Activated B cell treated with CpG ODN at 0.5 μM for 24 hours (primary cell): ENCODE results near the gene SPACA6. TPM values are rescaled to one million over a fixed set of nuclear protein-coding genes. Genes with fewer than 3 reads are reported as not detected.
A peak's percentile ranks its signal among the peaks of the same experiment; 100 is the strongest.
"Not testable (repeated sequence)": the region's sequence is repeated elsewhere in the genome, so short reads cannot be mapped to it uniquely, and the experiment has no call there.

Experiments used
- ATAC-seq: fragments of 200-7000 bp; cut with Tn5 transposase; one replicate; pipeline ENCODE4 v1.10.0; 2021; ENCODE audit warnings: low read depth, mild to moderate bottlenecking, moderate library complexity
- CTCF ChIA-PET: fragments of 350-600 bp; sonication (Branson Sonifier 250); formaldehyde crosslinking; loops from one replicate; lab custom pipeline; 2021; ENCODE audit warnings: antibody characterized with exemption; lab: Charles Lee
- POLR2A ChIA-PET: fragments of 350-600 bp; sonication (Branson Sonifier 250); formaldehyde crosslinking; loops from one replicate; lab custom pipeline; 2021; ENCODE audit warnings: antibody characterized with exemption; lab: Charles Lee
- DNase-seq: peaks from one replicate; pipeline ENCODE4 v3.0.0; 2022
- H3K27ac Mint-ChIP-seq: one replicate; pipeline ENCODE4 v1.8.0; 2020; ENCODE audit warnings: mixed read lengths
- H3K27me3 Mint-ChIP-seq: one replicate; pipeline ENCODE4 v1.8.0; 2021; ENCODE audit warnings: mixed read lengths
- H3K36me3 Mint-ChIP-seq: one replicate; pipeline ENCODE4 v1.8.0; 2021; ENCODE audit warnings: low read depth, mixed read lengths
- H3K4me1 Mint-ChIP-seq: one replicate; pipeline ENCODE4 v1.8.0; 2021; ENCODE audit warnings: mixed read lengths
- H3K4me3 Mint-ChIP-seq: one replicate; pipeline ENCODE4 v1.8.0; 2020; ENCODE audit warnings: mild to moderate bottlenecking, mixed read lengths
- H3K9me3 Mint-ChIP-seq: one replicate; pipeline ENCODE4 v1.8.0; 2020; ENCODE audit warnings: mixed read lengths
- intact Hi-C: fragments of 100-400 bp; cut with micrococcal nuclease; formaldehyde crosslinking; loops from one replicate; pipeline ENCODE4 v1.15.1; 2024
- total RNA-seq: library from RNA; stranded (reverse); gene quantifications from 2 replicates; pipeline ENCODE4 v1.2.3, GENCODE V29; 2022
- TF ChIP-seq, protein P1 (sequence below): fragments of 200-600 bp; IDR thresholded peaks from one replicate; pipeline ENCODE4 v1.8.0; 2022; ENCODE audit warnings: antibody characterized with exemption, mild to moderate bottlenecking

The SPACA6 gene, protein sequence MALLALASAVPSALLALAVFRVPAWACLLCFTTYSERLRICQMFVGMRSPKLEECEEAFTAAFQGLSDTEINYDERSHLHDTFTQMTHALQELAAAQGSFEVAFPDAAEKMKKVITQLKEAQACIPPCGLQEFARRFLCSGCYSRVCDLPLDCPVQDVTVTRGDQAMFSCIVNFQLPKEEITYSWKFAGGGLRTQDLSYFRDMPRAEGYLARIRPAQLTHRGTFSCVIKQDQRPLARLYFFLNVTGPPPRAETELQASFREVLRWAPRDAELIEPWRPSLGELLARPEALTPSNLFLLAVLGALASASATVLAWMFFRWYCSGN
- 3.2 and 3.3 TPM in 2 replicates for total RNA-seq

DNA sequence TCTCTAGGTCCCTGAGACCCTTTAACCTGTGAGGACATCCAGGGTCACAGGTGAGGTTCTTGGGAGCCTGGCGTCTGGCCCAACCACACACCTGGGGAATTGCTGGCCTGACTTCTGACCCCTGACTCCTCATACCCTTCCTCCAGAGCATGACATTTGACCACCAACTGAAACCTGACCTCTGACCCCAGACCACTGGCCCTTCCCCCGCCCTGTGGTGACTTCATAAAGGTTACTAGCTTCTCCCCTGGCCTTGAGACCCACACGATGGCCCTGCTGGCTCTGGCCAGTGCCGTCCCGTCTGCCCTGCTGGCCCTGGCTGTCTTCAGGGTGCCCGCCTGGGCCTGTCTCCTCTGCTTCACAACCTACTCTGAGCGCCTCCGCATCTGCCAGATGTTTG, at the start of gene SPACA6:
SPACA6 (plus strand) TSS at position 71 of the 400 bp plus-strand sequence; CDS start at position 268, 197 bp downstream.
- Mint-ChIP-seq H3K27ac (no peak within 1 kb of the TSS), H3K4me1 (peaks cover 18% of the 10 kb centered on the region), H3K36me3 (no peaks in the 10 kb centered on the region), H3K27me3 (peaks cover 50% of the 10 kb centered on the region), H3K9me3 (no peaks in the 10 kb centered on the region), H3K4me3 (no peak within 1 kb of the TSS)
- DNase-seq, result no peak
- intact Hi-C loops, result no loop called here
- no peak for ATAC-seq
- CTCF ChIA-PET, result no interaction called here
- POLR2A ChIA-PET, result no interaction called here
- TF ChIP-seq, protein P1, sequence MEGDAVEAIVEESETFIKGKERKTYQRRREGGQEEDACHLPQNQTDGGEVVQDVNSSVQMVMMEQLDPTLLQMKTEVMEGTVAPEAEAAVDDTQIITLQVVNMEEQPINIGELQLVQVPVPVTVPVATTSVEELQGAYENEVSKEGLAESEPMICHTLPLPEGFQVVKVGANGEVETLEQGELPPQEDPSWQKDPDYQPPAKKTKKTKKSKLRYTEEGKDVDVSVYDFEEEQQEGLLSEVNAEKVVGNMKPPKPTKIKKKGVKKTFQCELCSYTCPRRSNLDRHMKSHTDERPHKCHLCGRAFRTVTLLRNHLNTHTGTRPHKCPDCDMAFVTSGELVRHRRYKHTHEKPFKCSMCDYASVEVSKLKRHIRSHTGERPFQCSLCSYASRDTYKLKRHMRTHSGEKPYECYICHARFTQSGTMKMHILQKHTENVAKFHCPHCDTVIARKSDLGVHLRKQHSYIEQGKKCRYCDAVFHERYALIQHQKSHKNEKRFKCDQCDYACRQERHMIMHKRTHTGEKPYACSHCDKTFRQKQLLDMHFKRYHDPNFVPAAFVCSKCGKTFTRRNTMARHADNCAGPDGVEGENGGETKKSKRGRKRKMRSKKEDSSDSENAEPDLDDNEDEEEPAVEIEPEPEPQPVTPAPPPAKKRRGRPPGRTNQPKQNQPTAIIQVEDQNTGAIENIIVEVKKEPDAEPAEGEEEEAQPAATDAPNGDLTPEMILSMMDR, result no peak

DNA sequence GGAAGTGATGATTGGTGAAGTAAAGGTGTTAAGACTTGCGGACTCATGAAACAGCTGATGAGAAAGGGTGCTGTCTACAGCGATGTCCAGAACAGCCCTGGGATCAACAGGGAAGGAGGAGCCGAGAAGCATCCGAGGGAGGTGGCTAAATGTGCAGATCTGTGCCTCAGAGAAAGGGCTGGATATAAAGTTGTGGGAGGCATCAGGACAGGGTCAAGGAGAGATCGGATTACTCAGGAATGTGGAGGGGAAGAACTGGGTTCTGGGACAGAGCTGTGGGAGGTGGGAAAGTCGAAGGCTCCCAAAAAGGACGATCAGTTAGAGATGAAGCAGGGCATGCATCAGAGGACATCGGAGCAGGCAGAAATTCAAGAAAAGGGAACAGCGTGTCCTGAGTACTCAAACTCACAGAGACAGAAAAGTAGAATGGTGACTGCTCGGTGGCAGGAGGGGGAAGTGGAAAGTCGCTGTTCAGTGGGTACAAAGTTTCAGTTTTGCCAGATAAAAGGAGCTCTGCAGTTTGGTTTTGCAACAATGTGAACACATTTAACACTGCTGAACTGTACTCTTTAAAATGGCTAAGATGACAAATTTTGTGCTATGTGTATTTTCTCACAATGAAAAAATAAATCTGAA, 48.4 kb upstream of the SPACA6 start:
- H3K4me3 Mint-ChIP-seq, result peak overlapping the region; percentile 83
- peaks cover 63% of the 10 kb centered on the region for H3K4me1 Mint-ChIP-seq
- H3K36me3 Mint-ChIP-seq, result peaks cover 29% of the 10 kb centered on the region
- peak overlapping the region; percentile 83 for H3K27ac Mint-ChIP-seq
- ChIA-PET POLR2A (interaction anchor here (0.6 to 1.2 kb wide), 5 partner anchors 11 to 305 kb away, joined by 3 to 5 read pairs (median 4); no protein-coding TSS in a partner anchor), CTCF (interaction anchor here (1.4 kb wide), 1 partner anchor 12 kb away, joined by 6 read pairs; no protein-coding TSS in a partner anchor)
- TF ChIP-seq, protein P1, result no peak
- DNase-seq (no peak), ATAC-seq (peak; percentile 70)
- no peaks in the 10 kb centered on the region for H3K9me3 Mint-ChIP-seq
- no peaks in the 10 kb centered on the region for H3K27me3 Mint-ChIP-seq
- intact Hi-C loops, result no loop called here

- CTCF ChIA-PET, H3K27me3 Mint-ChIP-seq, H3K9me3 Mint-ChIP-seq, DNase-seq: not testable (repeated sequence)
- H3K4me1 Mint-ChIP-seq, result peaks cover 67% of the 10 kb centered on the region
- H3K4me3 Mint-ChIP-seq, result peak within 1 kb of the TSS; percentile 83
- peak within 1 kb of the TSS; percentile 84 for H3K27ac Mint-ChIP-seq
- peak; percentile 13 for ATAC-seq
- POLR2A ChIA-PET, result interaction anchor here (0.6 to 1.1 kb wide), 2 partner anchors 25 to 1681 kb away, joined by 4 to 7 read pairs; no protein-coding TSS in a partner anchor
- intact Hi-C loops, result loop anchor here (1.0 kb wide), 1 partner anchor 18 kb away; no protein-coding TSS in a partner anchor
- H3K36me3 Mint-ChIP-seq, result peaks cover 18% of the 10 kb centered on the region
Observed at GRCh38 chr19:51646730-51647129, 46.4 kb upstream of the SPACA6 start, which contains the start of gene SIGLEC14. SIGLEC14 (minus strand) TSS chr19:51646825; CDS start chr19:51646759, 66 bp downstream.

DNA sequence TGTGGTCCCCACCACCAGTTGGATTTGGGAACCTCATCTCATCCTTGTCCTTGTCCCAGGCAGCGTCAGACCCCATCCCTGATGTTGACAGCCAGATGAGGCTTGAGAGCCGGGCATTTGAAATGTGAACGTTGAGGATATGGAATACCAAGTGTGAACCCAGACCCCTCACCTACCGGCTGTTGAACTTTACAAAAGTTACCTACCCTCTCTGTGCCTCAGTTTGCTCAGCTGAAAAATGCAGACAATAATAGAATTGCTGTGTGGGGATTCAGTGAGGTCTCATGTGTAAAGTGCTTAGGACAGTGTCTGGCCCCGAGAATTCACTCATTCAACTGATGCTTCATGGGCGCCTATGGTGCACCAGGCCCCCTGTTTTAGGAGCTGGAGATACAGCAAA, 45.8 kb upstream of the SPACA6 start:
- DNase-seq (no peak), ATAC-seq (no peak)
- Mint-ChIP-seq H3K4me1 (peaks cover 68% of the 10 kb centered on the region), H3K4me3 (peak overlapping the region; percentile 78), H3K36me3 (peaks cover 15% of the 10 kb centered on the region), H3K27me3 (no peaks in the 10 kb centered on the region), H3K9me3 (no peaks in the 10 kb centered on the region), H3K27ac (no peak overlapping the region)
- ChIA-PET POLR2A (interaction anchor here (0.6 to 1.1 kb wide), 3 partner anchors 21 to 1681 kb away, joined by 4 to 7 read pairs (median 6); no protein-coding TSS in a partner anchor), CTCF (no interaction called here)
- intact Hi-C loops, result loop anchor here (1.0 kb wide), 1 partner anchor 19 kb away; no protein-coding TSS in a partner anchor
- TF ChIP-seq, protein P1, result no peak

DNA sequence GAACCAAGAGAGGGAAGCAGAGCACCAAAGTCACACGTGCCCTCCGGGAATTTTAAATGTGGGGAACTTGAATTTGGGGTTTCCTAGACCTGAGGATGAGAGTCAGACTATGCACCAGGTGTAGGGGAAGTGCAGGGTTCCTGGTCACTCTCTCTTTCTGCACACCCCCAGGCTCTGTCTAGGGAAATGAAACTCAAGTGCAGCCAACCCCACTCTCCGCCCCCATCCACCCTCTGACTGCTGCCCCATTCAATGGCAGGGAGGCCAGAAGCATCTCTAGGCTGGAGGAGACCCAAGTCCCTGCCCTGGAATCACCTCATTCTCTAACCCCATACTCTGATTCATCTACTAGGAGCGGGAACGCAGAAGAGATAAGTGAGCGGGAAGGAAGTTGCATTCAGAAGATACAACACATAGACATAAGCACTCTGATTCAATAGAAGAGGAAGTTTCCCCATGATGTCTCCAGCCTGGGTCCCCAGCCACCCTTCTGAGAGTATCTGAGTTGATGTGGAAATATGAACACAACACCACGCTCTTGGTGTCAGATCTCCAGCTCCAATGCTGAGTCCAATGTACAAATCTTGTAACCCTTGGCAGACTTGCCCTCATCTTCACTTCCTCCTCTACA, 41.8 kb upstream of the SPACA6 start:
- no peaks in the 10 kb centered on the region for H3K27me3 Mint-ChIP-seq
- H3K27ac Mint-ChIP-seq, result peak overlapping the region; percentile 81
- ChIA-PET POLR2A (interaction anchor here (0.7 to 1.6 kb wide), 4 partner anchors 44 to 234 kb away, joined by 3 to 9 read pairs (median 7); partner anchors contain the start of gene SIGLEC10), CTCF (interaction anchor here (0.9 to 2.2 kb wide), 9 partner anchors 10 to 312 kb away, joined by 3 to 8 read pairs (median 4); no protein-coding TSS in a partner anchor)
- no peaks in the 10 kb centered on the region for H3K36me3 Mint-ChIP-seq
- ATAC-seq (peak; percentile 86), DNase-seq (peak; percentile 53)
- H3K4me3 Mint-ChIP-seq, result peak overlapping the region; percentile 33
- intact Hi-C loops, result loop anchor here (1.0 to 5.0 kb wide), 4 partner anchors 31 to 234 kb away; partner anchors contain the start of genes SIGLEC10 and SIGLEC6
- TF ChIP-seq, protein P1, result no peak
- peaks cover 61% of the 10 kb centered on the region for H3K4me1 Mint-ChIP-seq
- H3K9me3 Mint-ChIP-seq, result peaks cover 5% of the 10 kb centered on the region
